ENCODE results near the gene NXPH4. TPM values are rescaled to one million over a fixed set of nuclear protein-coding genes. Genes with fewer than 3 reads are reported as not detected.

The NXPH4 gene
- total RNA-seq, 1 donor from 2014 or later = 1.3 TPM

DNA sequence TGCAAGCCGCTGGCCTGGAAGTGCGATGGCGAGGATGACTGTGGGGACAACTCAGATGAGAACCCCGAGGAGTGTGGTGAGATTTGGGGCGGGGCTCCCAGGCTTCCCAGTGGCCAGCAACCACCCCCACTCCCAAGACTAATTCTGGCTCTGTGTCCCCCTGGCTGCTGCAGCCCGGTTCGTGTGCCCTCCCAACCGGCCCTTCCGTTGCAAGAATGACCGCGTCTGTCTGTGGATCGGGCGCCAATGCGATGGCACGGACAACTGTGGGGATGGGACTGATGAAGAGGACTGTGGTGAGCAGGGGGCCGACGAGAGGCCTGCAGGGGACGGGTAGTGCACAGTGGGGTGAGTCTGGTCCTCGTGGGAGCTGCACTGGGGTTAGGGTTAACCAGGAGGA, 12.1 kb upstream of the NXPH4 start:
- DNase-seq = no peak

DNA sequence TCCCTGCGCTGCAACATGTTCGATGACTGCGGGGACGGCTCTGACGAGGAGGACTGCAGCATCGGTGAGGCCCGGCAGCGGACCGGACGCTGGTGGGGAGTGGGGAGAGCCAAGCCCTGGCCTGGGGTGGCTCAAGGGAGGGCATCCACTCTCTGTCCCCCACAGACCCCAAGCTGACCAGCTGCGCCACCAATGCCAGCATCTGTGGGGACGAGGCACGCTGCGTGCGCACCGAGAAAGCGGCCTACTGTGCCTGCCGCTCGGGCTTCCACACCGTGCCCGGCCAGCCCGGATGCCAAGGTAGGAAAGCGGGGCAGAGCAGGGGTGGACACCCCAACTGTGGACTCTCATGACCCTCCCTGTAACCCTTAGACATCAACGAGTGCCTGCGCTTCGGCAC, 11.4 kb upstream of the NXPH4 start:
- DNase-seq = no peak

DNA sequence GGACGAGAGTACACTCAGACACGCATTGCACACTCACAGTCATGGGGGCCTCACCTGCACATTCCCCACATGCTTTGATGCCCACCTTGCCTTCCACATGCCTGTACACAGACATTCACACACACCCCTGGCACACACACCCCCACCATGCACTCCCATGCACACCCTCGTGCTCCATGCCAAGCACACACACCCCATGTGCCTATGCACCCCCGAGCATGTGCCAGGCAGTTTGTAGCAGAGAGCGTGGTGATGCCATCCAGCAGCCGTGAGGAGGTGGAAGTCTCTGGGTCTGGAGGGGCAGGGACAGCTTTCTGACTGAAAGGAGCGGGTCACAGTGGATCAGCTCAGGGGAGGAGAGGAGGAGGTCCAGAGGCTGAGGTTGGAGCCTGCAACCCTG, 10.7 kb upstream of the NXPH4 start:
- DNase-seq = no peak

DNA sequence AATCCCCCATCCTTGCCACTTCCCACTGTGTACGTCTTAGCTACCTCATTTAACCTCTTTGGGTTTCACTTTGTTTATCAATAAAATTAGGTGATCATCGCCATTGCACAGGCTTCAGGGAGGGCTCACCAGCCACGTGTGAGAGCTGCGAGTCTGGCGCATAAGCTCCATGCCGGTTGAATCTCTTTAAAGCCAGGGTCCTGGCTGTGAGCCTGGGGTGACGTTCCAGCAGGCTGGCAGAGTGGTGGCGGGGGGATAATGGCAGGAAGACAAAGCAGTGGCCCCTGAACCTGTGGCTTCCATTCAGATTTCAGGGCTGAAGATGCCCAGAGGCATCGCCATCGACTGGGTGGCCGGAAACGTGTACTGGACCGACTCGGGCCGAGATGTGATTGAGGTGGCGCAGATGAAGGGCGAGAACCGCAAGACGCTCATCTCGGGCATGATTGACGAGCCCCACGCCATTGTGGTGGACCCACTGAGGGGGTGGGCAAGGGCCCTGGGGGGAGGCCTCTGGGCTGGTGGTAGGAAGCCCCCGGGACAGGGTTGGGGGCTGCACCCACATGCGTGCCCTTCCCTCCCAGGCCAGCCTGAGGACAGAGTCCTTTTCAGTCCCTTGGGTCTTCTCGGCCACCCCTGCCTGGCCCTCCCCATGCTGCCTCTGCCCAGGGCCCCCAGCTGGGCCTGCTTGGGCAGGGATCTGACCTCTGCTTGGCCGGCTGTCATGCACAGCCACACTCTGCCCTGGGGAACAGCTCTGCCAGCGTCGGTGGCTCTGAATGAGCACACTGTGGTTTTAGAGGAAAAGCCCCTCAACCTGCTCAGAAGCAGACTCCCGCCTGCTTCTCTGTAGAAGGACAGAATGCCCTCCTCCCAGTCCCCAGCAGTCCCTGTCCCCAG, 8.6 kb upstream of the NXPH4 start:
- DNase-seq = no peak

DNA sequence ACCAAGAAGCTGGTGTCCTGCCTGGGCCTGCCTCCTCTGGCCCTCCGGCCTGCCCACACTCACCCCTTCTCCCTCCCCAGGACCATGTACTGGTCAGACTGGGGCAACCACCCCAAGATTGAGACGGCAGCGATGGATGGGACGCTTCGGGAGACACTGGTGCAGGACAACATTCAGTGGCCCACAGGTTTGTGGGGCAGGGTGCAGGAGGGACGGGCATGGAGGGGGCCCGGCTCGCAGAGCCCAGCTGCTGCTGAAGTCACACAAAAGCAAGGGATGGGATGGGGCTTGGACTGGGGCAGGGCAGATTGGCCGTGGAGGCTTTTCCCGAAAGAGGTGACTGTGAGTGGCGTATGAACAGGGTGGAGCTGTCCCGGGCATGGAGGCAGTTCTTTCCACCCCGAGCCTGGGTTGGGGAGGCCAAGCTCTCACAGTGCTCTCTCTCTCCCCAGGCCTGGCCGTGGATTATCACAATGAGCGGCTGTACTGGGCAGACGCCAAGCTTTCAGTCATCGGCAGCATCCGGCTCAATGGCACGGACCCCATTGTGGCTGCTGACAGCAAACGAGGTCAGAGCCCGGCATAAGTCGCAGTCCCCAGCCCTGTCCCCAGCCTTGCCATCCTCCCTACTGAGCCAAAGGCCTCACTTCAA, 7.8 kb upstream of the NXPH4 start:
- no peak for DNase-seq

DNA sequence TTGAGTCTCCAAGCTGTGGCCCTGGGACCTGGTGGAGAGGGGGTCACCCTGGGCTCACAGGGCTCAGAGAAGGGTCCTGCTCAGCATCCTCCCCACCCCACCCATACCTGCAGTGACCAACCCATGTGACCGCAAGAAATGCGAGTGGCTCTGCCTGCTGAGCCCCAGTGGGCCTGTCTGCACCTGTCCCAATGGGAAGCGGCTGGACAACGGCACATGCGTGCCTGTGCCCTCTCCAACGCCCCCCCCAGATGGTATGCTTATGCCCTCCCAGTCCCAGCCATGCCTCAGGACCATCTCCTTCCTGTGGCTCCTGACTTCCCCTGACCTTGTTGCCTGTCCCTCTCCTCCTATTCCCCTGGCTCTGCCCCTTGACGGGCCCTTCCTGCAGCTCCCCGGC, 6.7 kb upstream of the NXPH4 start:
- DNase-seq = no peak

DNA sequence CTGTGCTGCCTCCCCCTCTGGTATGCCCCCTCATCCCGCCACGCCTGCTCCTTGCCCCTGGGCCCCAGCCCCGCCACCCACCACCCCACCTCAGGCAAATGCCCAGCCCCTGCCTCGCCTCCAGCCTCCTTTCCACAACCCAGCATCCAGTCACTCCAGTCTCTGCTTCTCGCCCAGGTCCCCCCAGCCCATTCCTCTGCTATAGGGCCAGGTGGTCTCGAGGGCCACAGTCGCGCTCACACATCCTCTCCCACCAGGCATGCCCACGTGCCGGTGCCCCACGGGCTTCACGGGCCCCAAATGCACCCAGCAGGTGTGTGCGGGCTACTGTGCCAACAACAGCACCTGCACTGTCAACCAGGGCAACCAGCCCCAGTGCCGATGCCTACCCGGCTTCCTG, 6.1 kb upstream of the NXPH4 start:
- DNase-seq = no peak

DNA sequence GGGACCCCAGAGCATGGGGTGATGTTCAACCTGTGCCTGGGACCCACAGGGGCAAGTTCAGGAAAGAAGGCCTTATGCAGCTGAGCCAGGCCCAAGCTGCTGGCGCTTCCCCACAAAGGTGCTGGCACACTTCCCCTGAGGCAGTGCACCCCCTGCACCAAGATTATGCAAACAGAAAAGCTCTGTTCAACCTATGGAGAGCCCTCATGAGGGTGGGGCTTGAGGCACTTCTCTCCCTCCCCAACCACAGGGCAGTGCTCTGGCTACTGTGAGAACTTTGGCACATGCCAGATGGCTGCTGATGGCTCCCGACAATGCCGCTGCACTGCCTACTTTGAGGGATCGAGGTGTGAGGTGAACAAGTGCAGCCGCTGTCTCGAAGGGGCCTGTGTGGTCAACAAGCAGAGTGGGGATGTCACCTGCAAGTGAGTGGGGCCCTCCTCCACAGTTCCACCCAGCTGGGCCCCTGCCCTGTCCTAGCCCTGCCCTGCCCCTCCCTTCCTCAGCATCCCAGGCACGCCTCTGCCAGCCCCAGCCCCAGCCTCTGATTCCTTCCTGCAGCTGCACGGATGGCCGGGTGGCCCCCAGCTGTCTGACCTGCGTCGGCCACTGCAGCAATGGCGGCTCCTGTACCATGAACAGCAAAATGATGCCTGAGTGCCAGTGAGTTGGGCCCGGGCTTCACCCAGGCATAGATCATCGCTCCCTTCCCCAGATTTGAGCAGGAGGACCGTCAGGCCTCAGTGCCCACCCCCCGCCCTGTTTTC, 5.5 kb upstream of the NXPH4 start:
- DNase-seq = no peak

DNA sequence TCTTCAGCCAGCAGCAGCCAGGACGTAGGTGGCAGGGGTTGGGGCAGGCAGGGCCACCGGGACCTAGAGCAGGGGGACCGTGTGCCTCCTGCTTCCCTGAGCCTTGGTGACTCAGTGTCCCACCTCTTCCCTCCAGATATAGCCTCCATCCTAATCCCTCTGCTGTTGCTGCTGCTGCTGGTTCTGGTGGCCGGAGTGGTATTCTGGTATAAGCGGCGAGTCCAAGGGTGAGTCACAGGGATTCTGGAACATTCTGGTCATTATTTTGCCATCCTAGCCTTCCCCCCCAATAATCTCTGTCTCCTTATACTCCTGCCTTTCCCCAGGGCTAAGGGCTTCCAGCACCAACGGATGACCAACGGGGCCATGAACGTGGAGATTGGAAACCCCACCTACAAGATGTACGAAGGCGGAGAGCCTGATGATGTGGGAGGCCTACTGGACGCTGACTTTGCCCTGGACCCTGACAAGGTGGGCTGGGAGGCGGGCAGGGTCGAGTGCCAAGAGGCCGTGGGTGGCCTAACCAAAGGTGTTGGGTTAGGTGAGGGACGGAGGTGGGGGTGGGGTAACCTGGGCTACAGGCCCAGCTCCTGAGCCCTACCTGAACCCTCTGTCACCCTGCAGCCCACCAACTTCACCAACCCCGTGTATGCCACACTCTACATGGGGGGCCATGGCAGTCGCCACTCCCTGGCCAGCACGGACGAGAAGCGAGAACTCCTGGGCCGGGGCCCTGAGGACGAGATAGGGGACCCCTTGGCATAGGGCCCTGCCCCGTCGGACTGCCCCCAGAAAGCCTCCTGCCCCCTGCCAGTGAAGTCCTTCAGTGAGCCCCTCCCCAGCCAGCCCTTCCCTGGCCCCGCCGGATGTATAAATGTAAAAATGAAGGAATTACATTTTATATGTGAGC, 4.5 kb upstream of the NXPH4 start:
- no peak for DNase-seq

DNA sequence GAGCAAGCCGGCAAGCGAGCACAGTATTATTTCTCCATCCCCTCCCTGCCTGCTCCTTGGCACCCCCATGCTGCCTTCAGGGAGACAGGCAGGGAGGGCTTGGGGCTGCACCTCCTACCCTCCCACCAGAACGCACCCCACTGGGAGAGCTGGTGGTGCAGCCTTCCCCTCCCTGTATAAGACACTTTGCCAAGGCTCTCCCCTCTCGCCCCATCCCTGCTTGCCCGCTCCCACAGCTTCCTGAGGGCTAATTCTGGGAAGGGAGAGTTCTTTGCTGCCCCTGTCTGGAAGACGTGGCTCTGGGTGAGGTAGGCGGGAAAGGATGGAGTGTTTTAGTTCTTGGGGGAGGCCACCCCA, 3.9 kb upstream of the NXPH4 start:
- DNase-seq = no peak

DNA sequence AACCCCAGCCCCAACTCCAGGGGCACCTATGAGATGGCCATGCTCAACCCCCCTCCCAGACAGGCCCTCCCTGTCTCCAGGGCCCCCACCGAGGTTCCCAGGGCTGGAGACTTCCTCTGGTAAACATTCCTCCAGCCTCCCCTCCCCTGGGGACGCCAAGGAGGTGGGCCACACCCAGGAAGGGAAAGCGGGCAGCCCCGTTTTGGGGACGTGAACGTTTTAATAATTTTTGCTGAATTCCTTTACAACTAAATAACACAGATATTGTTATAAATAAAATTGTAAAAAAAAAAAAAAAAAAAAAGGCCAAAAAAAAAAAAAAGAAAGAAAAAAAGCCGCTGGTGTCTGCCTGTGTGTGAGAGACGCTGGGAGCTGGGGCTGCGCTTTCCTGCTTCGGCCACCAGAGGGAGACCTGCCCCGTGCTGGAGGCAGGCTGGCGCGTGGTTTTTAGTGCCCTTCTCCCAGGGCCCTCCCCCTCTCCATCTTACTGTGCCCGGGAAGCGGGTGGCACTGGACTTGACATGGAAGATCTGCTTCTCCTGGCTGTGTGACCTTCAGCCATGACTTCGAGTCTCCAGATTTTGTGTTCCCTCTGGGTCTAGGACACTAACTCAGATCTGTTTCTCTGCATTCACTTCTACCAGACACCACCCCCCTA, 3.4 kb upstream of the NXPH4 start:
- DNase-seq = peak; percentile 95

DNA sequence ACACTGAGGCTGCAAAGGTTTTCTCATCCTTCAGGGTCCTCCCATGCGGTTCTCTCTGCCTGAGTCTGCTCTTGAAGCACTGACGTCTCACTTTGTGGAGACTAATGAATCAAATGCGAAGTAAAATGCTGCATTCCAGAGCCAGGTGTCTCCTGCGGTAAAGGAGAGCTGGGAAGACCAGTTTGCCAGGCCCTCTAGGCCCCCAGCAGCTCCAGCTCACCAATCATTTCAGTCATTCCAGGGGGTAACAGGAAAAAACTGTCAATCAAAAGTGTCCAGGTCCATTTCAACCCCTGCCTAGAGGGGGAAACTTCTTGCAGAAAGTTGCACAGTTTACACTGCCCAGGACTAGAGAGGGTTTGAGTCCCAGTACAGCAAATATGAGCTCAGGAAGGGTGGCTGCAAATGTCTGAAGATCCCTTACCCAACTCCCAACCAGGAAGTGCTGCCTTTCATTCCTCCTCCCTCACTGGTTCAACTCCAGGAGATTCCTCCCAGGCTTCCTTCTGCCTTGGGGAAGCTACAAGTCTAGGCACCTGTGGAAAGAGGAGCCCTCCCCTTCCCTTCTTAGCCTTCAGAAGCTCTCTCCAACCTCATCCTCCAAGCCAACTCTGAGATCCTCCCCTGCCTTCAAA, 2.7 kb upstream of the NXPH4 start:
- no peak for DNase-seq

DNA sequence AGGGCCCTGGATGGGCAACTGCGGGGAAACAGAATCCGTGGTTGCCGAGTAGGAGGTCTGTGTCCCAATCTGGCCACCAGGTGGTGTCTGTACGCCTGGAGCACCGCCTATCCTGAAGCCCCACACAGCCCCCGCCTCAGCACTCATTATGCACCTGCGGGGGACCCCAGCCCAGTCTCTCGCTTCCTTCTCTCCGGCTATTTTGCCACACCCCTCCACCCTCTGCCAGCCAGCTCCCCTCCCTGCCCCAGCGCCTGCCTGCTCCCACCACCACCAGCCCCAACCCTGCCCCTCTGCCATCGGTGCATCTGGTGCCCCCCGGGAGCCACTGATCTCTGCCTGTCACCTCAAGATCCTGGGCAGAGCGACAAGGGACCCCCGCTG, 2.2 kb upstream of the NXPH4 start:
- peak; percentile 84 for DNase-seq

DNA sequence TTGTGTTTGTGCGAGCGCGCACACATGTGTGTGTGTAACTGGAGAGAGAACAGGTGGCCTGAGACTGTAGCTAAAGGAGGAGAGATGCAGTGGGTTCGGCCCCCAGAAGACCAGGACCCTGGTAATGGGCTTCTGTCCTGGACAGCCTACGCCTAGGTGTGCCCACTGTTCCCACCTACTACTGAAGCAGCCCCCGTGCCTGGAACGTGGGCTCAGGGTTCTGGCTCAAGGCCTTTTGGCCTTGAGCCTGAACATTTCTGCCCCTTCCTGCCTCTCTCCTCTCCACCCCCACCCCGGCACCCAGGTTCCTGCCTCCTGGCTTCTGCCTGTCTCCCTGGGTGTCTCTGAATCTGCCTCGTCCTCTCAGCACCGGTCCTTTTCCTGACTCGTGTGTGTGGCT, 1.5 kb upstream of the NXPH4 start:
- no peak for DNase-seq

DNA sequence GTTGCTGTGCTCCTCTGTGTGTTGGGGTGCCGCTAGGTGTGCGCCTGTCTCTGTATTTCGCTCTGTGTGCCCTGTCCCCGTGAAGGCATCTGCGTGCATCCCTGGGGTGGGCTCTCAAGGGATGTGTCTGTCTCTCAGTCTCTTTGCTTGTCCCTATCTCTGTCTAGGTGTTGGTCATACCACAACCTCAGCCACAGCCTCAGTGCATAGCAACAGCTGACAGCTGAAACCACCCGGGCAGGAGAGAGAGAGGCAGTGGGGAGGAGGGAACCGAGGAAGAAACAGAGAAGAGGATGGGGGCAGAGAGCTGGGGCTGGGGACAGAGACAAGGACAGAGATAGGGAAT, 953 bp upstream of the NXPH4 start:
- DNase-seq = peak; percentile 32

DNA sequence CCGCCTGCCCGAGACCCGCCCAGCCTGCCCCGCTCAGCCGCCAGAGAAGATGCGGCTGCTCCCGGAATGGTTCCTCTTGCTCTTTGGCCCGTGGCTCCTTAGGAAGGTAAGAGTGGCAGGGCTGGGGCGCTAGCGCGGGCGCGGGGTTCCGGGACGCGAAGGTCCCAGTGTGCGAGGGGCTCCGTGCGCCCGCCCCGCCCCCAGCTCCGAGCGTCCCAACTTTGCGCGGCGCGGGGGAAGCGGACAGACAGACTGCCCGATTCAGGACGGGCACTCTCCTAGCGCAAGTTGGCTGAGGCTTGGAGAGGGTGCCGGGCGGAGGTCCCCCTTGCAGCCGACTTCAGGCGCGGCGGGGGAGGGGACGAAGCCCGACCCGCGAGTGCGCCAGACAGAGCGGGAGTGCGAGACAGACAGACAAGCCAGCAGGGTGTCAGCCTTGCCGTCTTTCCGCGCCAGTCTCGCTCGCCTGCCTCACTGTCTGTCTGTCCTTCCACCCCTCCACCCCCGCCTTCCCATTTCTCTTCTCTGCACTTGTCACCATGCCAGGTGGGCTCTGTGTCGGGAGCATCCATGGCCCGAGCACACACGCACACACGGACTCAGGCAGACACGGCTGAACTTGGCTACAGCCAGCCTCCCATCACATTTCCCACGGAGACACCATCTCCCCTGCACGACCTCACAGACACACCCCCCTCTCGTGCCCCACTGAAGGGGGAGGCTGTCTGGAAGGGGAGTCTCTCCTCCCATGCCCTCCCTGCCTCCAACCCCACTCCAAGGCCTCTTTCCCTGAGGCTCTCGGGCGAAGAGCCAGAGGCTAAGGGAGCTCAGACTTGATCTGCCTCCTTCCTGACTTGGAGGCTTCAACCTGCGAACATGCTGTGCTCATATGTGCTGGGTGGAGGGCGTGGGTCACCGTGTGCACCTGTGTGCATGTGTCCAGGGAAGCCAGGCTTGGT, 606 bp downstream of the NXPH4 start:
- peak; percentile 53 for DNase-seq

DNA sequence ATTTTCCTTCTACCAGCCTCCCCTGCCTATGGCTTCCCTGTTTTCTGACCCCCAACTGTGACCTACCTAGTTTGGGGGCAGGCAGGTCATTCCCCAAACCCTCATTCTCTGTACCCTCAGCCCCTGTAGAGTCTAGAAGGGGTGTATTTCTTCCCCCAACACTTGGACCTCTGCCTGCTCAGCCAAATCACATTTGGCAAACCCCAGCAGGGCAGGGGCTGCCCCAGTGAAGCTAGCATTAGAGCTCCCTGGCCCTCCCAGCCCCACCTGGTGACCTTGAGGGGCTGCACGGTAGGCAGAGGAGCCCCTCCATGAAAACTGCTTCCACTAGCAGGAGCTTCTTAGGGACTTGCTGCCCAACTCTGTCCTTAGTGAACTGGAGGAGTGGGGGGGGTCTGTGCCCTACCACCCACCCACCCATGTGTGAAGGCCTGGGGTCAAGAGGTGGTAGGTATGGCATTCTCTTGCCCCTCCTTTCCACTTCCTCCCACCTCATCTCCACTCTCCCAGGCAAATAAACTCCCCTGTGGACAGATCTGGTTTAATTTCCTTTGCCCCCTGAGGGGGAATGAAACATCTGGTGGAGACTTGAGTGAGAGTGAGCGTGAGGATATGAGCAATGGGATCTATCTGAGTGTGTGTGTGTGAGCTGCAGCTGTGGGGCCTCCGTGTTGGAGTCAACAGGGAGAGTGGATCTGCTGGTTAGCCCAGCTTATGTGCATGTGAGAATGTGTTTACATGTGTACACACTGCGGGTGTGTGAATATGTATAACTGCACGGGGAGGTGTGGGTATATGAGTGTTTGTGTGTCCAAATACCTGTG, 1.6 kb downstream of the NXPH4 start:
- DNase-seq = peak; percentile 38

DNA sequence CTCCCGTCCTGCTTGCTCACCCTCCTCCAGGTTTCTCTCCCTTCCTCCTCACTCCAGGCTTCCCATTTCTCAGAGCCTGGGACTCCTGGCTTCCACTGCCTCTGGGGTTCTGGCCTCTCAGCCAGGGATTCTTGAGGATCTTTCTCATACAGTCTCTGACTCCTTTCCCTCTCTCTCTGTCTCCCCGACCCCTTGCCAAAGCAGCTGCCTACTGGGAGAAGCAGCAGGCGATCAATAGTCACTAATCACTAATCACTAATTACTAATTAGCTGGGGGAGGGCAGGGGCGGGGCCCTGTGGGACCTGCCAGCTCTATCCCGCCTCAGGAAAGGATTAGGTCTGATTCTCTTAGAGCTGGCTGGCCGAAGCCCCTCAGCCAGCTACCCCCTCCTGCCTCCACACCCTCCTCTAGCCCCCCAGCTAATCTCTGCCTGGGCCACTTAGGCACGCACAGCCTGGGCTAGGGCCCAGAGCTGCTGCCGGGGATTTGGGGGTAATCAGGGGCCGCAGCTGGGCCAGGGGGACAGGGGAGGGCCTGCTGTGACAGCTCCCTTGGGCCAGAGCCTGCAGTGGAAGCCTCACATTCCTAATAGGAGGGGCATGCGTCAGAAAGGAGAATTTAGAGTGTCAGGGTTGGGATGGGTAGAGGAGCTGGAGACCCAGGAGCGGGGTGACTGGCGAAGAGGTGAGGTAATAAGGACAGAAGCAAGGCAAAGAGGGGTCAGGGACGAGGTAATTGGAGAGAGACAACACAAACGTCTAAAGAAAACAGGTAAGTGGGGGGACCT, 2.8 kb downstream of the NXPH4 start:
- no peak for DNase-seq
